HCT116 (cell line): ENCODE measurements around the gene SFXN1. TPM values are rescaled to one million over a fixed set of nuclear protein-coding genes. Genes with fewer than 3 reads are reported as not detected.

ENCODE experiments used
- ATAC-seq: fragments of 200-7000 bp; cut with Tn5 transposase; 2 replicates; pipeline ENCODE4 v1.9.1; 2020; ENCODE audit warnings: mild to moderate bottlenecking, moderate library complexity
- BruUV-seq: library from RNA; stranded (reverse); fragments of 400-500 nt; replicated peaks from 2 replicates; lab custom pipeline; 2021; lab: Mats Ljungman, UMichigan
- CTCF ChIA-PET: fragments of 300-600 bp; sonication (Branson Sonifier 250); formaldehyde crosslinking; loops from one replicate; lab custom pipeline; 2021; ENCODE audit warnings: antibody characterized with exemption; lab: Charles Lee
- POLR2A ChIA-PET: fragments of 300-600, 350-600 bp; sonication (Branson Sonifier 250); formaldehyde crosslinking; loops from one replicate; lab custom pipeline; 2021; ENCODE audit warnings: antibody characterized with exemption; lab: Charles Lee
- RAD21 ChIA-PET, 2 experiments: fragments of 300-600 bp; sonication (Branson Sonifier 250); formaldehyde crosslinking; loops; one replicate each; lab custom pipeline; 2023; ENCODE audit warnings: low total read pairs in 2 of 2; ENCODE audit not compliant: uncharacterized antibody in 2 of 2, unreplicated experiment in 2 of 2, low non-redundant PET in 1 of 2; lab: Charles Lee
- DNase-seq: peaks from one replicate; pipeline ENCODE4 v3.0.0-alpha.2; 2010; ENCODE audit warnings: low read depth, low spot score
- H2AFZ ChIP-seq: fragments of 200-600 bp; shearing (Covaris generic), sonication (generic); 2 replicates; pipeline ENCODE4 v1.6.1; 2017; ENCODE audit warnings: low read depth, mixed run types, mixed read lengths, antibody characterized with exemption, low read length; ENCODE audit not compliant: poor library complexity, severe bottlenecking
- H3K27ac ChIP-seq: 2 replicates; pipeline ENCODE4 v1.5.1; 2012; ENCODE audit warnings: low read depth, low read length
- H3K27me3 ChIP-seq: fragments of 200-600 bp; sonication (generic); 2 replicates; pipeline ENCODE4 v1.6.1; 2016; ENCODE audit warnings: mixed run types, low read length, mixed read lengths; ENCODE audit not compliant: insufficient read depth
- H3K36me3 ChIP-seq, 2 experiments: fragments of 200-500 bp in 1 of 2; fragments of 200-600 bp in 1 of 2; sonication (Bioruptor generic) in 1 of 2; sonication (generic) in 1 of 2; 2 replicates each; pipeline versions ENCODE4 v1.5.1 to v1.6.1; 2014 to 2016; ENCODE audit warnings: low read length in 2 of 2, inconsistent platforms in 1 of 2, mixed read lengths in 1 of 2, mixed run types in 1 of 2; ENCODE audit not compliant: insufficient read depth in 2 of 2, control insufficient read depth in 1 of 2
- H3K4me1 ChIP-seq, 2 experiments: fragments of 200-600 bp in 1 of 2; sonication (generic) in 1 of 2; 2 replicates each; pipeline versions ENCODE4 v1.5.1 to v1.6.1; 2012 to 2017; ENCODE audit warnings: low read length in 2 of 2, inconsistent platforms in 1 of 2, mild to moderate bottlenecking in 1 of 2, mixed read lengths in 1 of 2, mixed run types in 1 of 2, moderate library complexity in 1 of 2; ENCODE audit not compliant: insufficient read depth in 2 of 2, control insufficient read depth in 1 of 2
- H3K4me2 ChIP-seq: fragments of 200-600 bp; sonication (generic); 2 replicates; pipeline ENCODE4 v1.6.1; 2017; ENCODE audit warnings: mixed run types, low read length, mixed read lengths
- H3K4me3 ChIP-seq, 2 experiments: fragments of 200-600 bp in 1 of 2; sonication (generic) in 1 of 2; replicated peaks in 1 of 2; 2 replicates each; pipeline ENCODE4 v1.5.1; 2011 to 2016; ENCODE audit warnings: low read length in 2 of 2, control low read depth in 1 of 2, low read depth in 1 of 2, mild to moderate bottlenecking in 1 of 2, mixed read lengths in 1 of 2, mixed run types in 1 of 2
- H3K79me2 ChIP-seq: fragments of 200-600 bp; sonication (generic); 2 replicates; pipeline ENCODE4 v1.6.1; 2017; ENCODE audit warnings: mild to moderate bottlenecking, mixed run types, low read length, moderate library complexity, mixed read lengths; ENCODE audit not compliant: insufficient read depth
- H3K9ac ChIP-seq: fragments of 200-600 bp; sonication (generic); 2 replicates; pipeline ENCODE4 v1.6.1; 2016; ENCODE audit warnings: low read length, mixed read lengths
- H3K9me2 ChIP-seq: fragments of 200-600 bp; sonication (generic), shearing (Covaris generic); 2 replicates; pipeline ENCODE4 v1.6.1; 2017; ENCODE audit warnings: mixed run types, mild to moderate bottlenecking, moderate library complexity; ENCODE audit not compliant: insufficient read depth
- H3K9me3 ChIP-seq, 2 experiments: fragments of 200-500 bp in 1 of 2; fragments of 200-600 bp in 1 of 2; sonication (Bioruptor generic) in 1 of 2; sonication (generic) in 1 of 2; 2 replicates each; pipeline ENCODE4 v1.6.1; 2014 to 2017; ENCODE audit warnings: low read length in 2 of 2, mixed read lengths in 2 of 2, inconsistent platforms in 1 of 2, low read depth in 1 of 2, mild to moderate bottlenecking in 1 of 2, mixed run types in 1 of 2, moderate library complexity in 1 of 2; ENCODE audit not compliant: control insufficient read depth in 1 of 2, insufficient read depth in 1 of 2
- H4K20me1 ChIP-seq: fragments of 200-600 bp; sonication (generic), shearing (Covaris generic); 2 replicates; pipeline ENCODE4 v1.6.1; 2017; ENCODE audit warnings: mixed run types, mild to moderate bottlenecking, moderate library complexity; ENCODE audit not compliant: insufficient read depth
- EZH2phosphoT487 ChIP-seq: fragments of 200-600 bp; IDR thresholded peaks from 2 replicates; pipeline ENCODE4 v1.6.1; 2018; ENCODE audit warnings: antibody characterized with exemption, borderline replicate concordance
- FOSL1 ChIP-seq: IDR thresholded peaks from 2 replicates; pipeline ENCODE4 v1.6.1; 2012; ENCODE audit warnings: low read depth
- RAD21 ChIP-seq: IDR thresholded peaks from 2 replicates; pipeline ENCODE4 v1.6.1; 2012; ENCODE audit warnings: low read depth, mild to moderate bottlenecking
- SIN3A ChIP-seq: IDR thresholded peaks from 2 replicates; pipeline ENCODE4 v1.6.1; 2012; ENCODE audit warnings: low read depth
- ZFX ChIP-seq: fragments of 450-650 bp; IDR thresholded peaks from 2 replicates; pipeline ENCODE4 v1.6.1; 2017
- ZNF274 ChIP-seq: fragments of 200-500 bp; sonication (Bioruptor generic); IDR thresholded peaks from 2 replicates; pipeline ENCODE4 v1.6.1; 2014; ENCODE audit warnings: mild to moderate bottlenecking, low read depth, low read length, inconsistent platforms
- intact Hi-C: fragments of 100-400 bp; cut with micrococcal nuclease; formaldehyde crosslinking; loops from 2 replicates; pipeline ENCODE4 v1.10.0; 2022
- total RNA-seq: library from RNA; stranded (reverse); gene quantifications from one replicate; pipeline ENCODE4 v1.2.1, GENCODE V29; 2021; ENCODE audit not compliant: unreplicated experiment
- TF ChIP-seq, protein P1 (sequence below): IDR thresholded peaks from 2 replicates; pipeline ENCODE4 v1.6.1; 2012; ENCODE audit warnings: low read depth
- TF ChIP-seq, protein P2 (sequence below): IDR thresholded peaks from 2 replicates; pipeline ENCODE4 v1.6.1; 2012
- TF ChIP-seq, protein P3 (sequence below): IDR thresholded peaks from 2 replicates; pipeline ENCODE4 v1.6.1; 2012
- TF ChIP-seq, protein P4 (sequence below): IDR thresholded peaks from 2 replicates; pipeline ENCODE4 v1.6.1; 2011; ENCODE audit warnings: mild to moderate bottlenecking, low read length, moderate library complexity; ENCODE audit not compliant: insufficient replicate concordance; ENCODE audit errors: extremely low read depth

Gene SFXN1
- total RNA-seq, 1 experiment from 2014 or later: 145 TPM

DNA sequence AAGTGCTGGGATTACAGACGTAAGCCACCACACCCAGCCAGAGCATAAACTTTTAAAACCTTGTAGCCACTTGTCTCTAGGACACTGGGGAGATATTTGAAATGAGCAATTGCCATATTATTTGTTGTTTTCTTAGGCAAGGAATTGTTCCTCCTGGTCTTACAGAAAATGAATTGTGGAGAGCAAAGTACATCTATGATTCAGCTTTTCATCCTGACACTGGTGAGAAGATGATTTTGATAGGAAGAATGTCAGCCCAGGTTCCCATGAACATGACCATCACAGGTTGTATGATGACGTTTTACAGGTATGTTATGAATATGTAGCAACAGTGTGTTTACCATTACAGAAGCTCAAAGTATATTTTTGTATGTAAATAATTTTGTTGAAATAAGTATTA, 30.5 kb downstream of the SFXN1 start:
- no TSS peak for BruUV-seq
- Histone ChIP-seq H3K79me2 (peaks cover 56% of the 10 kb centered on the region), H3K4me3 (no peak overlapping the region), H4K20me1 (peaks cover 12% of the 10 kb centered on the region; the same call in 1 of the 2 replicates), H3K9me2 (no peaks in the 10 kb centered on the region), H3K4me1 (no peaks in the 10 kb centered on the region), H2AFZ (no peak overlapping the region), H3K36me3 (peaks cover 38 to 45% of the 10 kb centered on the region in 2 experiments), H3K4me2 (no peak overlapping the region), H3K27ac (no peak overlapping the region), H3K9ac (no peak overlapping the region), H3K27me3 (no peaks in the 10 kb centered on the region), H3K9me3 (no peaks in the 10 kb centered on the region)
- DNase-seq (no peak), ATAC-seq (no peak)
- ChIA-PET CTCF (no interaction called here), POLR2A (no interaction called here), RAD21 (no interaction called here)
- no peak for TF ChIP-seq FOSL1
- TF ChIP-seq, protein P1, sequence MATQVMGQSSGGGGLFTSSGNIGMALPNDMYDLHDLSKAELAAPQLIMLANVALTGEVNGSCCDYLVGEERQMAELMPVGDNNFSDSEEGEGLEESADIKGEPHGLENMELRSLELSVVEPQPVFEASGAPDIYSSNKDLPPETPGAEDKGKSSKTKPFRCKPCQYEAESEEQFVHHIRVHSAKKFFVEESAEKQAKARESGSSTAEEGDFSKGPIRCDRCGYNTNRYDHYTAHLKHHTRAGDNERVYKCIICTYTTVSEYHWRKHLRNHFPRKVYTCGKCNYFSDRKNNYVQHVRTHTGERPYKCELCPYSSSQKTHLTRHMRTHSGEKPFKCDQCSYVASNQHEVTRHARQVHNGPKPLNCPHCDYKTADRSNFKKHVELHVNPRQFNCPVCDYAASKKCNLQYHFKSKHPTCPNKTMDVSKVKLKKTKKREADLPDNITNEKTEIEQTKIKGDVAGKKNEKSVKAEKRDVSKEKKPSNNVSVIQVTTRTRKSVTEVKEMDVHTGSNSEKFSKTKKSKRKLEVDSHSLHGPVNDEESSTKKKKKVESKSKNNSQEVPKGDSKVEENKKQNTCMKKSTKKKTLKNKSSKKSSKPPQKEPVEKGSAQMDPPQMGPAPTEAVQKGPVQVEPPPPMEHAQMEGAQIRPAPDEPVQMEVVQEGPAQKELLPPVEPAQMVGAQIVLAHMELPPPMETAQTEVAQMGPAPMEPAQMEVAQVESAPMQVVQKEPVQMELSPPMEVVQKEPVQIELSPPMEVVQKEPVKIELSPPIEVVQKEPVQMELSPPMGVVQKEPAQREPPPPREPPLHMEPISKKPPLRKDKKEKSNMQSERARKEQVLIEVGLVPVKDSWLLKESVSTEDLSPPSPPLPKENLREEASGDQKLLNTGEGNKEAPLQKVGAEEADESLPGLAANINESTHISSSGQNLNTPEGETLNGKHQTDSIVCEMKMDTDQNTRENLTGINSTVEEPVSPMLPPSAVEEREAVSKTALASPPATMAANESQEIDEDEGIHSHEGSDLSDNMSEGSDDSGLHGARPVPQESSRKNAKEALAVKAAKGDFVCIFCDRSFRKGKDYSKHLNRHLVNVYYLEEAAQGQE: no peak
- TF ChIP-seq ZNF274: no peak
- TF ChIP-seq EZH2phosphoT487: no peak
- intact Hi-C loops: no loop called here

DNA sequence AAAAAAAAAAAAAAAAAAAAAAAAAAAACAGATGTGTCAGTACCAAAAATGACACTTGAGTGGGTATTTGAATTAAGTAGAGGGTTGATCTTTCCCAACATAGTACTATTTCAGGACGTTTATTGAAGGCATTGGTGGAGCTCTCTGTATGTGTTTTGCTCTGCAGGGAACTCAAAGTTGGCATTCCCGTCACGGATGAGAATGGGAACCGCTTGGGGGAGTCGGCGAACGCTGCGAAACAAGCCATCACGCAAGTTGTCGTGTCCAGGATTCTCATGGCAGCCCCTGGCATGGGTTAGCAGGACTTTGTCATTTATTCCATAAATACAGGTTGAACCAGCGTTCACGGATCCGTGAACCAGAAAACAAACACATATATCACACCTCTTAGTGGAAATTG, 34.9 kb downstream of the SFXN1 start:
- Histone ChIP-seq H3K27me3 (no peaks in the 10 kb centered on the region), H2AFZ (no peak overlapping the region), H3K9me2 (no peaks in the 10 kb centered on the region), H3K4me3 (no peak overlapping the region), H3K79me2 (peaks cover 12% of the 10 kb centered on the region), H3K4me1 (peaks cover 9 to 16% of the 10 kb centered on the region in 2 experiments; a peak in 3 of 4 replicates), H3K9ac (no peak overlapping the region), H3K27ac (no peak overlapping the region), H3K4me2 (no peak overlapping the region), H4K20me1 (peaks cover 7% of the 10 kb centered on the region; the same call in 1 of the 2 replicates), H3K36me3 (peaks cover 51 to 73% of the 10 kb centered on the region in 2 experiments), H3K9me3 (no peaks in the 10 kb centered on the region)
- ChIA-PET CTCF (no interaction called here), RAD21 (no interaction called here), POLR2A (no interaction called here)
- intact Hi-C loops: no loop called here
- BruUV-seq: no TSS peak
- no peak for DNase-seq
- ATAC-seq: no peak
- TF ChIP-seq, protein P1: no peak
- TF ChIP-seq ZNF274: no peak
- TF ChIP-seq, protein P2, sequence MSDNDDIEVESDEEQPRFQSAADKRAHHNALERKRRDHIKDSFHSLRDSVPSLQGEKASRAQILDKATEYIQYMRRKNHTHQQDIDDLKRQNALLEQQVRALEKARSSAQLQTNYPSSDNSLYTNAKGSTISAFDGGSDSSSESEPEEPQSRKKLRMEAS: no peak
- TF ChIP-seq RAD21: no peak
- no peak for TF ChIP-seq SIN3A
- TF ChIP-seq ZFX: no peak
- TF ChIP-seq, protein P3, sequence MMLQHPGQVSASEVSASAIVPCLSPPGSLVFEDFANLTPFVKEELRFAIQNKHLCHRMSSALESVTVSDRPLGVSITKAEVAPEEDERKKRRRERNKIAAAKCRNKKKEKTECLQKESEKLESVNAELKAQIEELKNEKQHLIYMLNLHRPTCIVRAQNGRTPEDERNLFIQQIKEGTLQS: no peak
- TF ChIP-seq, protein P4, sequence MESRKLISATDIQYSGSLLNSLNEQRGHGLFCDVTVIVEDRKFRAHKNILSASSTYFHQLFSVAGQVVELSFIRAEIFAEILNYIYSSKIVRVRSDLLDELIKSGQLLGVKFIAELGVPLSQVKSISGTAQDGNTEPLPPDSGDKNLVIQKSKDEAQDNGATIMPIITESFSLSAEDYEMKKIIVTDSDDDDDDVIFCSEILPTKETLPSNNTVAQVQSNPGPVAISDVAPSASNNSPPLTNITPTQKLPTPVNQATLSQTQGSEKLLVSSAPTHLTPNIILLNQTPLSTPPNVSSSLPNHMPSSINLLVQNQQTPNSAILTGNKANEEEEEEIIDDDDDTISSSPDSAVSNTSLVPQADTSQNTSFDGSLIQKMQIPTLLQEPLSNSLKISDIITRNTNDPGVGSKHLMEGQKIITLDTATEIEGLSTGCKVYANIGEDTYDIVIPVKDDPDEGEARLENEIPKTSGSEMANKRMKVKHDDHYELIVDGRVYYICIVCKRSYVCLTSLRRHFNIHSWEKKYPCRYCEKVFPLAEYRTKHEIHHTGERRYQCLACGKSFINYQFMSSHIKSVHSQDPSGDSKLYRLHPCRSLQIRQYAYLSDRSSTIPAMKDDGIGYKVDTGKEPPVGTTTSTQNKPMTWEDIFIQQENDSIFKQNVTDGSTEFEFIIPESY: no peak
